Endometrial microvascular endothelial cells (primary cell): Measurements from ENCODE around the gene LAMA2. TPM values are rescaled to one million over a fixed set of nuclear protein-coding genes. Genes with fewer than 3 reads are reported as not detected.

ENCODE experiments used
- in situ Hi-C: cut with HindIII; loops from 2 replicates; pipeline ENCODE4 v1.10.0; 2017; ENCODE audit warnings: low sequenced_read_pairs, low pct_unique_long_range_greater_than_20kb; ENCODE audit errors: inconsistent ontology term
- total RNA-seq: library from RNA; depleted of rRNA; stranded (reverse); fragments of >200 nt; gene quantifications from one replicate; pipeline ENCODE4 v1.2.3, GENCODE V29; 2015; ENCODE audit errors: inconsistent ontology term

Gene LAMA2
- total RNA-seq, 1 donor from 2014 or later, result 0.19 TPM

DNA sequence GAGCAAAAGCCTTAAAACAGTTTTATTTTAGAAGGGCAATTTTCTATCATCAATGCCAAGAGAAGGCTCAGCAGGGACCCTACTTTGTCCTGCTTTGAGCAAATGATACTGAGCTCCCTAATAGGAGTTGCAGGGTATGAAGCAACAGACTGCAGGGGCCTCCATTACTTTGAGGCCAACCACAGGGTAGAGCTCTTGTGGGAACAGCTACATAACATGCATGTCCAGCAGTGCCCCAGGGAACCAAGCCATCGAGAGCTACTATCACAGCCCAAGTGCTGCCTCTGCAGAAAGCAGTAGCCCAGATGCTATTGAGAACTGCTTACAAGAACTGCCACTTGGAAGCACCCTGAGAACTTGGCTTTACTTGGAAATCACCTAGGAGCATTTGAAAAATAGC, 222.1 kb downstream of the LAMA2 start:
- in situ Hi-C loops, result no loop called here

DNA sequence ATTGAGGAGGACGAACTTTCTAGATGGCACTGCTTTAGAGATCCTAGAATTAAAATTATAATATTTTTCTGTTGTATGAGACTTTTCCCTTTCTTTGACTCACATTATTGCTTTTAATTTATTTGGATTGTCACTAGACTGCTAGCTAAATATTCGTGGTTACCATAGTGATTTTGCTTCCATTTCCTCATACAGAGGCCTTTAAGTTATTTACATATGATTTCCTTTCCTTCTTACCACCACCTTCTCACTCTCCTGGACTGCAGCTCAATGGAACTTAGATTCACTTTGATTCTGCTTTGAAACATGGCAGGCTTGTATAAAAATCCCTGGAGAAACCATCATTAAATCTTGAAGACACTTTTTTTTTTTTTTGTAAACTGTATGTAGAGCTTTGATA, 222.9 kb downstream of the LAMA2 start:
- in situ Hi-C loops, result no loop called here

GRCh38 chr6:129108337-129108736, 225.4 kb downstream of the LAMA2 start:
- in situ Hi-C loops, result no loop called here

GRCh38 chr6:129110690-129111343, 227.9 kb downstream of the LAMA2 start:
- in situ Hi-C loops, result no loop called here

DNA sequence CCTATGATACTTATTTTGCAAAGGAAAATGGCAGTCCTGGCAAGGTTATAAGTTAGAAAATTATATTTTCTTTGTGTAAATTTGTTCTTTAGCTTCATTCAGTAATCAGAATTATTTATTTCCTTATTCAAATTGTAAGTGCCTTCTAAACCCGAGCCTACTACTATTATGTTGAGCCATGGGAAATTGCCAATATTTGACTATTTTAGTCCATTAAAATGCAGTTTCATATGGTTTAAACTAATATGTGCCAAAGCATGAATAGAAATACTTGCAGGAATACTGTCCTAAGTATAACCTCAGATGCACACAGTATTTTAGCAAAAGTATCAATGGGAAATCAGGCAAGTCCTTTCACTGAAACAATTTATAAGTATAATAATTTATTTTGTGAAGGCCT, 228.4 kb downstream of the LAMA2 start:
- in situ Hi-C loops, result no loop called here

GRCh38 chr6:129111853-129112252, 228.9 kb downstream of the LAMA2 start:
- in situ Hi-C loops, result no loop called here

- in situ Hi-C loops, result no loop called here
These were observed 229.7 kb downstream of the LAMA2 start for GRCh38 chr6:129112591-129112990.

DNA sequence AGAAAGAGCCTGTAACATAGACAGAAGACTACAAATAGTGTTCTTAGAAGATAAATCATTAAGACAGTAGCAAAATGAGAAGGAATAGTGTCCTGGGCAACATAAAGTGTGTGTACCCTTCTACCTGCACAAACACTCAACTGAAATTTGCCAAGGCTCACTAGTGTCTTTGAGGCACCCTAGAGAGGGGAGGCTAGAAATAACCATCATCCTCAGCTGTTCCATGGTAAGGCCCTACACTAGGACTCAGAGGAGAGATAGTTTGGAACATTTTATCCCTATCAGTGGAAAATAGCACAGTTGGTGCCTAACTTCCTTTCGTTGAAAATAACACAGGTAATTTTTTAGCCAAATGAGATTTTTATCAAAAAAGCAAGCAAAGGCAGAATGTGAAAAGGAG, 230.7 kb downstream of the LAMA2 start:
- in situ Hi-C loops, result no loop called here

DNA sequence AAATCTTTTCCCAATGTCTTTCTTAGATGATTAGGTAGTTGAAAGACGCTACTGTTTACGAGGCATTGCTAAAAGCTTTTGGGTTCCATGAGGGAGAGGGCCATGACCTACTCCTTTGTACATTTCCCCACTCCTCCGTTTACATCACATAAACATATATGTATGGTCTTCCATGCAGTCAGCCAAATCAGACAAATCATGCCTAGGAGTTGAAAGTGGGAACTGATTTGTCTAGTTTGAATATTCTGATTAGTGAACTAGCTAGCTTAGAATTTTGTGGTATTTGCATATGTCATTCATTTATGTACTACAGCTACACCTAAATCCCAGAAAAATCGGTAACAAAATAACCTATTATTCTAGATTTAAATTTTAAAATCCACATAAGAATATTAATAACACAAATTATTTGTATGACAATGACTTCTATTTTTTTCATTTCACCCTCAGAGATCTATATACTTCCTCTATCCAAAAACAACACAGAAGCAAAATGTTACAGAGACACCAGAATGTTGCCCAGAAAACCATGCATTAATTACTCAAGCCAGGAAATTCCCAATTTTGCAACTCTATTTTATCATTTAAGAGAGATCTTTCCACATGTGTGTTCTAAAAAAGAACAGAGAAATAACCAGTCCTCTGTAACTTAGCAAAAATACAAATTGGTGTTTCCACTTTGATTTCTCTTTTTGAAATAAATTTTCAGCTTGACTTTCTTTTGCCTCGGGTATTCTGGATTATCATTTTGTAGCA, 231.9 kb downstream of the LAMA2 start:
- in situ Hi-C loops, result no loop called here

DNA sequence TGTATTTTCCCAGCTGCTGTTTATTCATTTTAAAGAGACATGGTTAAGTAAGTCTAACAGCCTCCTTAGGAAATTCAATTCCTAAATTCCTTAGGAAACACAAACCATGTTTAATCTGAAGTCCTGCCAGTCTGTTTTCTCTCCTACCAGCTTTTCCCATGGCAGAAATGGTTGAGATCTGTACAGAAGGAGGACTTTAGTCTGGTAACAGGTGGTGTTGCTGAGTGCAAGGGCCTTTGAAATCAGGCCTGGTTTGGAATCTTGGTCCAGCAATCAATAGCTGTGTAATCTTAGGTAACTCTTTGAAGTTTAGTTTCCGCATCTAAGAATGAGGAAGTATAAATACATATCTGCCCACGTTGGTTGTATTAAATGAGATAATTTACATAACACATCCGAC, 232.5 kb downstream of the LAMA2 start:
- in situ Hi-C loops, result no loop called here

GRCh38 chr6:129117355-129117754, 234.4 kb downstream of the LAMA2 start:
- in situ Hi-C loops, result no loop called here

- in situ Hi-C loops, result no loop called here
These were observed 238.1 kb downstream of the LAMA2 start for GRCh38 chr6:129120856-129121638.

DNA sequence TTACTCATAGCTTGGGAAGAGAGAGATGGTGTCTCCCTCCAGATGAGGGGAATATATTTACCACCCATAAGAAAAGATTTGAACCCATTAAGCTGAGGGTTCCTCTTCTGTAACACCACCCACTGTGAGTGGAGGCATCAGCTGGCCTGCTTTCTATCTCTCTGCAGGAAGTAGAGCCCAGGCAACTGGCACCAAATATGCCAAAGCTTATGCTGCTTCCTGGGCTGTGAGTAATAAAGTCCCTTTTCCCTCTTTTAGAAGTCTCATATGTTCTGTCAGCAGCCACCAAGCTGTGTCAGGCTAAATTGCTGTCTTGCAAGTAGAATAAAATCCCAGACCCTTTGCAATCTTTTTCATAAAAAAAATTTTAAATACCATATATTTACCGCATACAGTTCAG, 241.4 kb downstream of the LAMA2 start:
- in situ Hi-C loops, result no loop called here

DNA sequence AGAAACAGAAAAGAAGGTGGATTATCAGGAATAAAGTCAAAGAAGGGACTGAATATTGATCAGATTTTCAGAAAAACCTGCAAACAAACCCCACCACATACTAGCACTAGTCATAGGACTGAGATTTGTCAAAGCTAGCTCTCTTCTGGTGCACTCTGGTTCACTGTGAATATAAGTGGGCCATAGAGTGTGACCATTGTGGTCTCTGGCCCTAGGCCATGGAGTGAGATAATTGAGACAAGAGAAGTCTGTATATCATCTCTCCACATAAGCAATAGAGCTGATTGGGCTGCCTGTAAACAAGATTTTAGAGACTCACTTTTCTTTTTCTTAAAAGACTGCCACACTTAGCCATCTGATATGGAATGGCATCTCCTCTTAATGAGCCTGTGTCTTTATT, 247.2 kb downstream of the LAMA2 start:
- in situ Hi-C loops, result no loop called here

DNA sequence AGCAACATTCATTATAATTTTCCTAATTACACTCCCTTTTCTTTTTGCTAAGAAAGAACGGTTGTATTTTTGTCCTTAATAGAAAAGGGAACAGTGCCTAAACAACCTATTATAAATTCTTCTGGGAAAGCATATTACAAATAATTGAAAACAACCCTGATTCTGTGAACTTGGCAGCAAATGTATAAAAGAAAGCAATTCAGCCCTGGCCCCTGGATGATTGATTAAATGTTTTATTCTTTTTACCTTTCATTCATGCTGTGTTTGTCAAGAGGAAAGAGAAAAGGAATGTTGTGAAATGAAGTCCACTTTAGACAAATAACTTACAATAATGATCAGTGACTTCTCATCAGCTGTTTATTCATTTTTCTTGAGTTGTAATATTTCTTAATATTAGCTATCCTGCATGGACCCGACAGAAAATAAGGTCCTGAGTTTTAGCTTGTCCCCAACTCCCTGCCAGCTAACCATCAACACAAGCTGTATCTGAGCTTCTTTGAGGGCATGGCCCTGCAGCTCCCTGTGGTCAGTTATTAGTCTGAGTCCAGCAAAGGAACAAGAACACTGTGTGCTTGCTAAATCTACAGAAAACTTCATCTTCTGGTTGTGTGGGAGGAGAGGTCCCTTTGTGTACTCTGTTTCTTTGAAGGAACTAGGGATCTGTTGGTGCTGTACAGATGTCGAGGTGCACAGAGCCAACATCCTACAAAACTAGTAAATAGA, 248.2 kb downstream of the LAMA2 start:
- in situ Hi-C loops, result no loop called here

DNA sequence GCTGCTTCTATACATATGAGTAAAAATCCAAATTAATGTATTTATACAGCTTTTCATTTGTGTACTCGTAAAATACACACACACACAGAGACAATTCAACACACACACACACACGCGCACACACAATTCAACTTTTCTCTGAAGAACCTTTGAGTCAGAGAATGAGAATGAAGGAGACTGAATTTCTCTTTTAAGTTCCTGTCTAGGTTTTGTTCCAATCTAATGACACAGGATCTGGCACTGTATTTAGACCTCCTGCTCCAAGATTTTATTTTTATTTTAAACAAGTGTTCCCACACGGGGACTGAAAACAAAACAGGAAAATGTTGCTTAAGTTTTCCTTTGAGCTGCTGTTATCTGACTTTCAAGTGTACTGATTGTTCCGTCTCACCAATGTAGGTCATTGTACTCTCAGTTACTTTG, 250.8 kb downstream of the LAMA2 start:
- in situ Hi-C loops, result no loop called here

DNA sequence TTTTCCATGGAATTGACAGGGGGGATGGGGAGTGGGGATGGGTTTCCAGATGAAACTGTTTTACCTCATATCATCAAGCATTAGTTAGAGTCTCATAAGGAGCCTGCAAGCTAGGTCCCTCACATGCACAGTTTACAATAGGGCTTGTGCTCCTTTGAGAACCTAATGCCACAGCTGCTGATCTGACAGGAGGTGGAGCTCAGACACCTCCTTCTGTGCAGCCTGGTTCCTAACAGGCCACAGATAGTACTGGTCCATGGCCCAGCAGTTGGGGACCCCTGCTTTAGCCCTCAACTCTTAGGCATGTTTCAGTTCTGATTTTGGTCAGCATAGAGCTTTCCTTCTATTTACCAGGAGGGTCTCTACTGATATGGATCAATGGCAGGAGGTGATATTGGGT, 251.6 kb downstream of the LAMA2 start:
- in situ Hi-C loops, result no loop called here

GRCh38 chr6:129135451-129135850, 252.5 kb downstream of the LAMA2 start:
- in situ Hi-C loops, result no loop called here

DNA sequence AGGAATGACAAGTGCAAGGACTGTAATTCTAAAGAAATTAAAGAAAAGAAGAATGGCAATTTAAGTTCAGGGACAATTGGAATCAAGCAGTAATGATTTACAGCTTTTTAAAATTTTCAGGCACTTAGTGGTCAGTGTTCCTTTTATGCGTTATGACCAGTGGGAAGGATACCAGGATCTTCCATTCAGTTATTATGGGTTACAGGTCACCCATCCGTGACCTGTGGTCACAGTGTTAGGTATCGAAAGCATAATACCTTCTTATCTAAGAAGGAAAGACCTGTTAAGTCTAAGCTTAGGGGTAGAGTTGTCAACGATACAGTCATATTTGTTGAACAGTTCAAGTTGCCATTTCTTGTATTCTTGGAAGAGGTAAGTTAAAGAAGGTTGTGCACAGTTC, 253.8 kb downstream of the LAMA2 start:
- in situ Hi-C loops, result no loop called here
